Osteoblast (primary cell): ENCODE data around the gene NTRK3. TPM values are rescaled to one million over a fixed set of nuclear protein-coding genes. Genes with fewer than 3 reads are reported as not detected.

Experiments
- DNase-seq: peaks from one replicate; pipeline ENCODE4 v3.0.0; 2011; ENCODE audit warnings: low spot score, mixed read lengths; ENCODE audit not compliant: insufficient read length; ENCODE audit errors: missing footprints
- H2AFZ ChIP-seq: 2 replicates; pipeline ENCODE4 v1.6.0; 2011; ENCODE audit warnings: mild to moderate bottlenecking, low read length
- H3K27ac ChIP-seq: 2 replicates; pipeline ENCODE4 v1.5.1; 2011; ENCODE audit warnings: mild to moderate bottlenecking, low read depth, low read length, moderate library complexity
- H3K27me3 ChIP-seq: 2 replicates; pipeline ENCODE4 v1.6.0; 2012; ENCODE audit warnings: mild to moderate bottlenecking, control low read depth, inconsistent platforms, low read length, moderate library complexity; ENCODE audit not compliant: insufficient read depth
- H3K36me3 ChIP-seq: 2 replicates; pipeline ENCODE4 v1.5.1; 2011; ENCODE audit warnings: mild to moderate bottlenecking, low read length, control low read depth, moderate library complexity; ENCODE audit not compliant: insufficient read depth
- H3K4me1 ChIP-seq: 2 replicates; pipeline ENCODE4 v1.5.1; 2011; ENCODE audit warnings: mild to moderate bottlenecking, low read length, control low read depth, moderate library complexity; ENCODE audit not compliant: insufficient read depth
- H3K4me2 ChIP-seq: 2 replicates; pipeline ENCODE4 v1.6.0; 2011; ENCODE audit warnings: mild to moderate bottlenecking, low read length; ENCODE audit not compliant: insufficient read depth
- H3K4me3 ChIP-seq: fragments of 200-600 bp; sonication (generic); 3 replicates; pipeline ENCODE4 v1.5.1; 2012; ENCODE audit warnings: mild to moderate bottlenecking, low read length, inconsistent platforms; ENCODE audit not compliant: insufficient read depth
- H3K79me2 ChIP-seq: 2 replicates; pipeline ENCODE4 v1.6.0; 2012; ENCODE audit warnings: mild to moderate bottlenecking, low read length, control low read depth, inconsistent platforms; ENCODE audit not compliant: insufficient read depth
- H3K9me3 ChIP-seq: 2 replicates; pipeline ENCODE4 v1.5.1; 2011; ENCODE audit warnings: low read depth, low read length, control low read depth
- H4K20me1 ChIP-seq: 2 replicates; pipeline ENCODE4 v1.6.0; 2012; ENCODE audit warnings: mild to moderate bottlenecking, low read length, control low read depth; ENCODE audit not compliant: insufficient read depth
- CTCF ChIP-seq: IDR thresholded peaks from 2 replicates; pipeline ENCODE4 v1.5.1; 2011; ENCODE audit warnings: mild to moderate bottlenecking, low read depth, low read length, moderate library complexity; ENCODE audit errors: extremely low read depth
- total RNA-seq: library from RNA; depleted of rRNA; stranded (reverse); fragments of >200 nt; gene quantifications from 2 replicates; pipeline ENCODE4 v1.2.3, GENCODE V29; 2012

Gene NTRK3
- total RNA-seq, 1 donor = 0.72 TPM

- H3K27ac ChIP-seq = no peak overlapping the region
- H3K36me3 ChIP-seq = no peaks in the 10 kb centered on the region
Measured at GRCh38 chr15:88118035-88118434, 138.5 kb downstream of the NTRK3 start.

GRCh38 chr15:88115486-88116152, 140.9 kb downstream of the NTRK3 start:
- Histone ChIP-seq H2AFZ (no peak overlapping the region), H3K27me3 (no peaks in the 10 kb centered on the region), H3K4me3 (no peak overlapping the region), H3K4me1 (no peaks in the 10 kb centered on the region), H4K20me1 (no peaks in the 10 kb centered on the region), H3K27ac (no peak overlapping the region), H3K79me2 (no peaks in the 10 kb centered on the region), H3K36me3 (no peaks in the 10 kb centered on the region), H3K4me2 (no peak overlapping the region), H3K9me3 (no peaks in the 10 kb centered on the region)
- DNase-seq = no peak
- no peak for TF ChIP-seq CTCF

More at GRCh38 chr15:88118035-88118434, 138.5 kb downstream of the NTRK3 start:
- Histone ChIP-seq H3K4me1 (no peaks in the 10 kb centered on the region), H3K27me3 (no peaks in the 10 kb centered on the region), H3K9me3 (no peaks in the 10 kb centered on the region), H3K4me3 (no peak overlapping the region), H4K20me1 (no peaks in the 10 kb centered on the region), H3K79me2 (no peaks in the 10 kb centered on the region), H3K4me2 (no peak overlapping the region), H2AFZ (no peak overlapping the region)
- TF ChIP-seq CTCF = no peak
- DNase-seq = no peak

- no peak for TF ChIP-seq CTCF
Measured at GRCh38 chr15:88113613-88114308, 142.8 kb downstream of the NTRK3 start.

GRCh38 chr15:88108991-88109390, 147.5 kb downstream of the NTRK3 start:
- Histone ChIP-seq H3K4me1 (no peaks in the 10 kb centered on the region), H3K36me3 (no peaks in the 10 kb centered on the region), H3K4me2 (no peak overlapping the region), H3K9me3 (no peaks in the 10 kb centered on the region), H3K4me3 (no peak overlapping the region), H2AFZ (no peak overlapping the region), H3K27me3 (no peaks in the 10 kb centered on the region), H3K79me2 (no peaks in the 10 kb centered on the region), H3K27ac (no peak overlapping the region), H4K20me1 (no peaks in the 10 kb centered on the region)
- DNase-seq = no peak
- TF ChIP-seq CTCF = no peak

More at GRCh38 chr15:88113613-88114308, 142.8 kb downstream of the NTRK3 start:
- no peaks in the 10 kb centered on the region for H3K79me2 ChIP-seq
- no peak for DNase-seq
- H3K27ac ChIP-seq = no peak overlapping the region
- H2AFZ ChIP-seq = no peak overlapping the region
- H3K4me2 ChIP-seq = no peak overlapping the region
- H3K27me3 ChIP-seq = no peaks in the 10 kb centered on the region
- no peak overlapping the region for H3K4me3 ChIP-seq
- no peaks in the 10 kb centered on the region for H3K9me3 ChIP-seq
- no peaks in the 10 kb centered on the region for H3K36me3 ChIP-seq
- no peaks in the 10 kb centered on the region for H3K4me1 ChIP-seq
- H4K20me1 ChIP-seq = no peaks in the 10 kb centered on the region
